C4-2B (cell line): ENCODE data around the gene FAM89B.

Experiments
- CTCF ChIP-seq: fragments of 450-650 bp; conservative IDR thresholded peaks from 2 replicates; pipeline ENCODE4 v1.5.1; 2017; ENCODE audit warnings: mild to moderate bottlenecking
- ZFX ChIP-seq: fragments of 450-650 bp; IDR thresholded peaks from 2 replicates; pipeline ENCODE4 v1.6.1; 2017

GRCh38 chr11:65542738-65543390 is 29.5 kb upstream of the FAM89B start:
- TF ChIP-seq CTCF: no peak
- no peak for TF ChIP-seq ZFX
